C4-2B (cell line): Measurements from ENCODE around the gene MLYCD.

Source experiments
- H3K27ac ChIP-seq: fragments of 450-650 bp; 2 replicates; pipeline ENCODE4 v1.5.1; 2017
- ZFX ChIP-seq: fragments of 450-650 bp; IDR thresholded peaks from 2 replicates; pipeline ENCODE4 v1.6.1; 2017
- TF ChIP-seq, protein P1 (sequence below): fragments of 450-650 bp; conservative IDR thresholded peaks from 2 replicates; pipeline ENCODE4 v1.5.1; 2017; ENCODE audit warnings: mild to moderate bottlenecking

MLYCD gene

GRCh38 chr16:83907631-83908250, 8.8 kb downstream of the MLYCD start:
- H3K27ac ChIP-seq, result no peak overlapping the region
- no peak for TF ChIP-seq ZFX
- TF ChIP-seq, protein P1, sequence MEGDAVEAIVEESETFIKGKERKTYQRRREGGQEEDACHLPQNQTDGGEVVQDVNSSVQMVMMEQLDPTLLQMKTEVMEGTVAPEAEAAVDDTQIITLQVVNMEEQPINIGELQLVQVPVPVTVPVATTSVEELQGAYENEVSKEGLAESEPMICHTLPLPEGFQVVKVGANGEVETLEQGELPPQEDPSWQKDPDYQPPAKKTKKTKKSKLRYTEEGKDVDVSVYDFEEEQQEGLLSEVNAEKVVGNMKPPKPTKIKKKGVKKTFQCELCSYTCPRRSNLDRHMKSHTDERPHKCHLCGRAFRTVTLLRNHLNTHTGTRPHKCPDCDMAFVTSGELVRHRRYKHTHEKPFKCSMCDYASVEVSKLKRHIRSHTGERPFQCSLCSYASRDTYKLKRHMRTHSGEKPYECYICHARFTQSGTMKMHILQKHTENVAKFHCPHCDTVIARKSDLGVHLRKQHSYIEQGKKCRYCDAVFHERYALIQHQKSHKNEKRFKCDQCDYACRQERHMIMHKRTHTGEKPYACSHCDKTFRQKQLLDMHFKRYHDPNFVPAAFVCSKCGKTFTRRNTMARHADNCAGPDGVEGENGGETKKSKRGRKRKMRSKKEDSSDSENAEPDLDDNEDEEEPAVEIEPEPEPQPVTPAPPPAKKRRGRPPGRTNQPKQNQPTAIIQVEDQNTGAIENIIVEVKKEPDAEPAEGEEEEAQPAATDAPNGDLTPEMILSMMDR, result no peak

DNA sequence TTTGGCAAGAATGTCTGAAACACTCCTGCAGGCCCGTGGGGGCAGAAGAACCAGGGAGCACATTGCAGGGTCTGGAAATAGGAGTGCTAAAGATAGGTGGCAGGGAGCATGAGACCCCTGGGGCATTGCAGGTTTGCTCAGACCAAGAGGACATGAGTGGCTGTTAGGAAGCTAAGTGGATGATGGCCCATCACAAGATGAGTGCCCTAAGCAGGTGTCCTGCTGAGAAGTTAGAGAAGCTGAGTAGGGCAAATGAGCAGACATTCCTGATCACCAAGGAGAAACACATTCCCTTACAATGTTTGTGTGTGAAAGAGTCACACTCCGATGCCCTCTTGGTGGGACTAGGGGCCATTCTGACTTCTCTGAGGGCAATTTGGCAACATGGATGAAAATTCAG, 9.9 kb downstream of the MLYCD start:
- no peak overlapping the region for H3K27ac ChIP-seq
- TF ChIP-seq ZFX, result no peak
- TF ChIP-seq, protein P1, result no peak

GRCh38 chr16:83911290-83911689, 12.4 kb downstream of the MLYCD start:
- no peak for TF ChIP-seq ZFX
- TF ChIP-seq, protein P1, result no peak
- H3K27ac ChIP-seq, result no peak overlapping the region

- H3K27ac ChIP-seq, result no peak overlapping the region
- TF ChIP-seq, protein P1, result no peak
- no peak for TF ChIP-seq ZFX
Measured at GRCh38 chr16:83912519-83913244, 13.8 kb downstream of the MLYCD start.

DNA sequence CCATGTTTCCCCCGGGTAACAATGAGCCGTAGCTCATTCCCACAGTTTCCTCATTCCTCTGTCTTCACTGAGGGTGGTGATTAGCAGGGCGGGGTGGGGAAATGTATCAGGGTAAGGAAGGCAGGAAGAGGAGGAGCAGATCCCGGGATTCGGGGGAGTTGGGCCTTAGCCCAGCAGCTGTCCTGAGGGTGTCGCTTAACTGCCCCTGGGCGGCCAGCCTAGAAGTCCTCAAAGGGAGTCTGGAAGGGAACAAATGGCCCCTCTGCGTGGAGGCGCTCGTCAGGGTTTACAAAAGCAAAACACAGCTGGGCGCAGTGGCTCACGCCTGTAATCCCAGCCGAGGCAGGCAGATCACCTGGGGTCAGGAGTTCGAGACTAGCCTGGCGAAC, 14.3 kb downstream of the MLYCD start:
- no peak overlapping the region for H3K27ac ChIP-seq
- TF ChIP-seq, protein P1, result no peak
- TF ChIP-seq ZFX, result no peak

DNA sequence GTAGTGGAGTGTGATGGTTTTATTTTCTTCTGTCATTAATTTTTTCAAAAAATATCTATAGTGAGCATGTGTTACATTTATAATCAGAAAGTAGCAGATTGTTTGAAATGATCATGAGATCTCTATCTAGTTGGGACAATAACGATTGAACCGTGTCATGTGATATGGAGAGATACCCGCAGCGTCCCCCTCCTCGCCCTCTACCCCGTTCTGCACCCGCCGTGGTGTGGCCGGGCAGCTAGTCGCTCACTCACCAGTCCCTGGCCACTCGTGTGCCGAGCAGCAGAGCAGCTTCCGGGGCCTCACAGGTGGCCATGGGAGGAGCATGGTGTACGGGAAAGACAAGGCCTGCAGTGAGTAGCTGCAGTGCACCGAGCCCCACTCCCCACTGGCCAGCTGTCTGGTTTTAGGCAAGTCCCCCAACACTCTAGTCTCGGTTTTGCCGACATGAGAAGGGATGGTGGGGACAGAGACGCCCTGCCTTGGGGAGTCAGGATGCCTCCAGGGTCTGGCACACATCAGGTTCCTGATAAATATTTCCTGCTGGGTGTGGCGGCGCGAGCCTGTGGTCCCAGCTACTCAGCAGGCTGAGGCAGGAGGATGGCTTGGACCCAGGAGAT, 15.3 kb downstream of the MLYCD start:
- H3K27ac ChIP-seq, result no peak overlapping the region
- TF ChIP-seq ZFX, result no peak
- TF ChIP-seq, protein P1, result no peak

- TF ChIP-seq ZFX, result no peak
- TF ChIP-seq, protein P1, result no peak
- H3K27ac ChIP-seq, result no peak overlapping the region
Measured at GRCh38 chr16:83915081-83915480, 16.2 kb downstream of the MLYCD start.
